ENCODE results near the gene LRBA. TPM values are rescaled to one million over a fixed set of nuclear protein-coding genes. Genes with fewer than 3 reads are reported as not detected.

Gene LRBA
- total RNA-seq, 3 donors from 2014 or later = 52.0 to 68.5 (median 63.6) TPM

- Mint-ChIP-seq H3K4me1 (ENCODE audit: low read depth) (no peaks in the 10 kb centered on the region), H3K27me3 (ENCODE audit: low read depth) (no peaks in the 10 kb centered on the region), H3K4me3 (no peak overlapping the region), H3K9me3 (no peaks in the 10 kb centered on the region), H3K36me3 (ENCODE audit: insufficient read depth) (peaks cover 26% of the 10 kb centered on the region)
- no peak for ATAC-seq
- DNase-seq = no peak
These were observed 672.1 kb downstream of the LRBA start for GRCh38 chr4:150342945-150343344.

- H3K36me3 Mint-ChIP-seq (ENCODE audit: insufficient read depth) = peaks cover 15% of the 10 kb centered on the region
- no peak for ATAC-seq
- H3K27me3 Mint-ChIP-seq (ENCODE audit: low read depth) = no peaks in the 10 kb centered on the region
- DNase-seq = no peak
- no peaks in the 10 kb centered on the region for H3K4me1 Mint-ChIP-seq (ENCODE audit: low read depth)
- H3K4me3 Mint-ChIP-seq = no peak overlapping the region
- no peaks in the 10 kb centered on the region for H3K9me3 Mint-ChIP-seq
These were observed 677.4 kb downstream of the LRBA start for GRCh38 chr4:150337734-150338133.

GRCh38 chr4:150336676-150337412 lies 678.2 kb downstream of the LRBA start:
- no peaks in the 10 kb centered on the region for H3K4me1 Mint-ChIP-seq (ENCODE audit: low read depth)
- H3K9me3 Mint-ChIP-seq = no peaks in the 10 kb centered on the region
- peaks cover 15% of the 10 kb centered on the region for H3K36me3 Mint-ChIP-seq (ENCODE audit: insufficient read depth)

DNA sequence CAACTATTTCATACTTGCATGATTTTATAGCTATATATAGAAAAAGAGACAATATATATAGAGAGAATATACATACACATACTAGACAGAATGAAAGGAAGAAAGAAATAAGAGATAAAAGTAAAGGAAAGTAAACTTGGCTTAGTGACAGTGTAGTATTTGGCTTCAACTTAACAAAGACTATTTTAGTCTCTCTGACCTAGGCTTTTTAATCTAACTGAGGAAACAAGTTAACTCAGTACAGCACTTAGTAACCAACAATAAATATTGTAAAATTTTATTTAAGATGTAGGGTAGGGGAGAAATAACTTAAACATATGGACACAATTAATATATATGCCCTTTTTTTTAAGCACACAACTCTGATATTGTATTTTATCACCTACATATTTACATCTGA lies 682.1 kb downstream of the LRBA start:
- no peaks in the 10 kb centered on the region for H3K27me3 Mint-ChIP-seq (ENCODE audit: low read depth)
- no peaks in the 10 kb centered on the region for H3K4me1 Mint-ChIP-seq (ENCODE audit: low read depth)
- no peak overlapping the region for H3K4me3 Mint-ChIP-seq
- no peak for DNase-seq
- H3K36me3 Mint-ChIP-seq (ENCODE audit: insufficient read depth) = peaks cover 3% of the 10 kb centered on the region
- ATAC-seq = no peak
- H3K9me3 Mint-ChIP-seq = no peaks in the 10 kb centered on the region

More at GRCh38 chr4:150336676-150337412, 678.2 kb downstream of the LRBA start:
- Mint-ChIP-seq H3K4me3 (no peak overlapping the region), H3K27me3 (ENCODE audit: low read depth) (no peaks in the 10 kb centered on the region)
- no peak for ATAC-seq
- no peak for DNase-seq

- H3K9me3 Mint-ChIP-seq = no peaks in the 10 kb centered on the region
- no peaks in the 10 kb centered on the region for H3K4me1 Mint-ChIP-seq (ENCODE audit: low read depth)
- no peaks in the 10 kb centered on the region for H3K27me3 Mint-ChIP-seq (ENCODE audit: low read depth)
- ATAC-seq (no peak), DNase-seq (no peak)
- H3K4me3 Mint-ChIP-seq = no peak overlapping the region
- peaks cover 2% of the 10 kb centered on the region for H3K36me3 Mint-ChIP-seq (ENCODE audit: insufficient read depth)
These were observed 683.0 kb downstream of the LRBA start for GRCh38 chr4:150332086-150332485.

DNA sequence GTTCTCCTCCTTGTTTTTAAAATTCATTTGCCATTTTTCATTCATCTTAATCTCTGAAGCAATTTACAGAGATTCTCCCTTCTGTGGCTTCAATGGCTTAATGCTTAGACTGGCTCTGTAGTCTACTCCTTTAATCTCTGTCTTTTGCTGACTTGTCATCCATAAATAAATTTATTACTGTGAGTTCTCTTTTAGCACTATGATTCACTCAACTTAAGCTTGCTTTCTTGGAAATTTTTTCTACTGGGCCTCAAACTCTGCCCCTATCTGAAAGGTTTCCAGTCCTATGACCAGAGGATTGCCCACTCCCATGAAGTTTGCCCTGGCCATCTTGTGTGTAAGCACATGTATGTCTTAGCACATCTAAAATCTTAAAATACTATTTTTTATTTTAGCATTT lies 685.7 kb downstream of the LRBA start:
- ATAC-seq = no peak
- no peaks in the 10 kb centered on the region for H3K9me3 Mint-ChIP-seq
- no peak overlapping the region for H3K4me3 Mint-ChIP-seq
- no peaks in the 10 kb centered on the region for H3K27me3 Mint-ChIP-seq (ENCODE audit: low read depth)
- H3K4me1 Mint-ChIP-seq (ENCODE audit: low read depth) = no peaks in the 10 kb centered on the region
- peaks cover 11% of the 10 kb centered on the region for H3K36me3 Mint-ChIP-seq (ENCODE audit: insufficient read depth)
- no peak for DNase-seq

DNA sequence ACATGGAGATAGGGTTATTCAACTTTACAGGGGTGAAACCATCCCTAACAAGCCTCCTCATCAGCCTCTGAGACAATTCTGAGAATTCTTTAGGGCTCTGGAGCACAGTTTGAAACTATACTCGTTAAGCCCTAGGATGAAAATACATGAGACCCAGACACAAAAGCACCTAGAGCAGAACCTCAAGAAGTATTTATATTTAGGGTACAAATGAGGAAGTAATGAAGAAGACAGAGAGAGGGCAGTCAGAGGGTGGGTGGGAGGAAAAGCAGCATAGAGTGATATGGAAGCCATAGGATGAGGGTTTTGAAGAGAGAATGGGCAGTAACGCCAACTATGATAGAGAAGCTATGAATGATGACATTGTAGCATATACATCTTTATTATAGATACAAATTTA lies 686.6 kb downstream of the LRBA start:
- Mint-ChIP-seq H3K4me1 (ENCODE audit: low read depth) (no peaks in the 10 kb centered on the region), H3K27me3 (ENCODE audit: low read depth) (no peaks in the 10 kb centered on the region), H3K9me3 (no peaks in the 10 kb centered on the region), H3K4me3 (no peak overlapping the region), H3K36me3 (ENCODE audit: insufficient read depth) (peaks cover 14% of the 10 kb centered on the region)
- DNase-seq (no peak), ATAC-seq (no peak)

DNA sequence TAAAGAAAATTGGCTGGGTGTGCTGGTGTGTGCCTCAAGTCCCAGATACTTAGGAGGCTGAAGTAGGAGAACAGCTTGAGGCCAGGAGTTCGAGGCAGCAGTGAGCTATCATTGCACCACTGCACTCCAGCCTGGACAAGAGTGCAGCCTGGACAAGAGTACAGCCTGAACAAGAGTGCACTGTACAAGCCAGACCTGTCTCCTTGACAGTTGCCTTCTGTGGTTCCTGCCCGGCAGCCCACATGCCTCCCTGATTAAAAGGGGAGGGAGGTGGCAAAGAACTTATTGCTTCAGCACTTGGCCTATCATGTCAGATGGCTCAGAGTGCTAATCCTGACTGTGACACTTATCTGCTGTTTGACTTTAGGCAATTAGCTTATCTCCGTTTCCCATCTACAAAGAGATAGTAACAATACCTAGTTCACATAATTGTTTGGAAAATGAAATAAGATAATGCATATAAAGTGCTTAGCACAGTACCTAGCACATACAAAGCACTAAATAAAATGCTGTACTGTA lies 687.8 kb downstream of the LRBA start:
- no peak for ATAC-seq
- no peak for DNase-seq

DNA sequence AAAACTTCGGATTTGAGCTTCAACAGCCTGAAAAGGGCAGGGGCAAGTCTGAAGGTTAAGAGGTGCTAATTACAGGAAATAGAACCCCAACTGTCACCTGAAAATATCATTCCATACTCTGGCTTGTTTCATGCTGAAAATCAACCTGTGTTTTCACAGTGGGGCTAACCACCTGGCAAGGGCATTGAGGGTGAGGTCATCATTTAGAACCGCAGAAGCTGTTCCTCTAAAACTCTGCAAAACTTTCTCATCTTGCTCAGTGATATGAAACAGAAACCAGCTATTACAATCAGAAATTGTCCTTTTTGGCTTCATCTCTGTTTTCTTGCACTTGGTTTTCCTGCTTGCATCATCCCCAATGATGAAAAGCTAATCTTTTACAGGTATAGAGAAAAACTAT lies 689.2 kb downstream of the LRBA start:
- no peaks in the 10 kb centered on the region for H3K27me3 Mint-ChIP-seq (ENCODE audit: low read depth)
- peaks cover 26% of the 10 kb centered on the region for H3K36me3 Mint-ChIP-seq (ENCODE audit: insufficient read depth)
- ATAC-seq (no peak), DNase-seq (no peak)
- no peaks in the 10 kb centered on the region for H3K4me1 Mint-ChIP-seq (ENCODE audit: low read depth)
- no peak overlapping the region for H3K4me3 Mint-ChIP-seq
- no peaks in the 10 kb centered on the region for H3K9me3 Mint-ChIP-seq

More for the DNA sequence above, 687.8 kb downstream of the LRBA start:
- Mint-ChIP-seq H3K36me3 (ENCODE audit: insufficient read depth) (peaks cover 19% of the 10 kb centered on the region), H3K9me3 (no peaks in the 10 kb centered on the region), H3K27me3 (ENCODE audit: low read depth) (no peaks in the 10 kb centered on the region), H3K4me3 (no peak overlapping the region), H3K4me1 (ENCODE audit: low read depth) (no peaks in the 10 kb centered on the region)

- ATAC-seq = no peak
- no peaks in the 10 kb centered on the region for H3K27me3 Mint-ChIP-seq (ENCODE audit: low read depth)
- H3K9me3 Mint-ChIP-seq = no peaks in the 10 kb centered on the region
- no peak for DNase-seq
- H3K4me1 Mint-ChIP-seq (ENCODE audit: low read depth) = no peaks in the 10 kb centered on the region
- peaks cover 30% of the 10 kb centered on the region for H3K36me3 Mint-ChIP-seq (ENCODE audit: insufficient read depth)
- H3K4me3 Mint-ChIP-seq = no peak overlapping the region
These were observed 691.4 kb downstream of the LRBA start for GRCh38 chr4:150323406-150324325.

GRCh38 chr4:150322646-150323045 lies 692.4 kb downstream of the LRBA start:
- Mint-ChIP-seq H3K36me3 (ENCODE audit: insufficient read depth) (peaks cover 30% of the 10 kb centered on the region), H3K4me3 (no peak overlapping the region), H3K9me3 (no peaks in the 10 kb centered on the region)

GRCh38 chr4:150321113-150321512 lies 694.0 kb downstream of the LRBA start:
- no peak overlapping the region for H3K4me3 Mint-ChIP-seq
- H3K9me3 Mint-ChIP-seq = no peaks in the 10 kb centered on the region
- DNase-seq (no peak), ATAC-seq (no peak)
- H3K4me1 Mint-ChIP-seq (ENCODE audit: low read depth) = no peaks in the 10 kb centered on the region
- H3K27me3 Mint-ChIP-seq (ENCODE audit: low read depth) = no peaks in the 10 kb centered on the region
- H3K36me3 Mint-ChIP-seq (ENCODE audit: insufficient read depth) = peaks cover 35% of the 10 kb centered on the region

More at GRCh38 chr4:150322646-150323045, 692.4 kb downstream of the LRBA start:
- no peak for ATAC-seq
- no peaks in the 10 kb centered on the region for H3K4me1 Mint-ChIP-seq (ENCODE audit: low read depth)
- no peaks in the 10 kb centered on the region for H3K27me3 Mint-ChIP-seq (ENCODE audit: low read depth)
- DNase-seq = no peak

DNA sequence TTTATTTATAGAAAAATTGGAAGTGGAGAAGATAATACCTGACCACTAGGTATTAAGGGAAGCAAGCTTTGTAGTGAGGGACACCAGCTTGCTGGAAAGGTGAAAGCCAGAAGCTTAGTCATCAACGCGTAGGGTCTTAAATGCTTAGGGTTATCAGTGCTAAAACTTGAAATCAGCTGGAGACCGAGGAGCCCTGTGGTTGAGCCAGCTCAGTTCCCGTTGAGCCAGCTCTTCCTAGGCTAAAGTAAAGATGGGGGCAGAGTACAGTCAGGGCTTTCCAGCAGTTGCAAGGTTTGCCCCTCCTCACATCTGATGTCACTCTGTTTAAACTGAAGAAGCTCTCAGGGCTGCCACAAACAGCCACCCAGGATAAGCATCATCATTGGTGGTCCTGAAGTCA lies 696.1 kb downstream of the LRBA start:
- no peaks in the 10 kb centered on the region for H3K27me3 Mint-ChIP-seq (ENCODE audit: low read depth)
- no peak for ATAC-seq

DNA sequence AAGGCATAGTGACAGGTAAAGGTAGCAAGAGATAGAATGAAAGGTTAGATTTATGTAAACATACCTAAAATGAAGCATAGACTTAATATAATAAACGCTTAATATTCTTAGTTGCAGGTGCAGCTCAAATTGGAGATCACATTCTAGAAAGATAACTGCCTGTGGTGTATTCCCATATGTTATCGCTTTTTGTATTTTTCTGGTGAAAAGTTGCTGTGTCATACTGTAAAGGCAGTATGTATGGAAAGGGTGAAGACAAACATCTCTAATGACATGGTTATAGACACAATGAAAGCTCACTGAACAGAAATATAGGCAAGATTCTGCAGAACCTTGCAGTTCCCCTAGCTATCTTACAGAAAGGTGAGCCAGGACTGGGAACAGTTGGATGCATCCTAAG lies 696.6 kb downstream of the LRBA start:
- Mint-ChIP-seq H3K27me3 (ENCODE audit: low read depth) (no peaks in the 10 kb centered on the region), H3K36me3 (ENCODE audit: insufficient read depth) (peaks cover 31% of the 10 kb centered on the region), H3K9me3 (no peaks in the 10 kb centered on the region), H3K4me1 (ENCODE audit: low read depth) (no peaks in the 10 kb centered on the region), H3K4me3 (no peak overlapping the region)
- ATAC-seq (no peak), DNase-seq (no peak)

More for the DNA sequence above, 696.1 kb downstream of the LRBA start:
- H3K9me3 Mint-ChIP-seq = no peaks in the 10 kb centered on the region
- H3K4me1 Mint-ChIP-seq (ENCODE audit: low read depth) = no peaks in the 10 kb centered on the region
- H3K36me3 Mint-ChIP-seq (ENCODE audit: insufficient read depth) = peaks cover 31% of the 10 kb centered on the region
- H3K4me3 Mint-ChIP-seq = no peak overlapping the region
- DNase-seq = no peak

Data from activated T-cell treated with anti-CD3 and anti-CD28 coated beads, Interleukin-2, amount 50 U/mL, for 4 hours (primary cell).